Measurements from ENCODE around the gene ZBTB21.

ZBTB21 gene

GRCh38 chr21:41977034-41977950 is 32.9 kb downstream of the ZBTB21 start:
- DNase-seq: no peak
- Histone ChIP-seq H3K4me2 (ENCODE audit: low read length) (no peak overlapping the region), H3K27ac (ENCODE audit: low read depth, low read length) (no peak overlapping the region), H3K27me3 (ENCODE audit: insufficient read depth, low read length, poor library complexity) (no peaks in the 10 kb centered on the region), H3K9ac (ENCODE audit: low read length) (no peak overlapping the region), H3K56ac (ENCODE audit: low read length) (no peak overlapping the region), H4K8ac (ENCODE audit: low read depth, low read length) (no peak overlapping the region), H2BK15ac (replicated peaks; ENCODE audit: low read depth) (no peak overlapping the region), H2BK120ac (ENCODE audit: low read depth, low read length) (no peak overlapping the region), H3K4me1 (ENCODE audit: control insufficient read depth, low read depth, low read length) (no peaks in the 10 kb centered on the region), H3K23ac (ENCODE audit: low read length) (no peak overlapping the region), H3K79me1 (ENCODE audit: low read length) (no peaks in the 10 kb centered on the region), H2BK5ac (ENCODE audit: low read length) (no peak overlapping the region), H3K36me3 (ENCODE audit: control insufficient read depth, insufficient read depth, low read length) (no peaks in the 10 kb centered on the region), H2AK5ac (ENCODE audit: low read length) (no peak overlapping the region), H3K18ac (ENCODE audit: low read length) (no peak overlapping the region), H4K5ac (ENCODE audit: low read length) (no peak overlapping the region), H3K4me3 (ENCODE audit: low read length) (no peak overlapping the region), H3K79me2 (ENCODE audit: control insufficient read depth, insufficient read depth, low read length) (no peaks in the 10 kb centered on the region), H3K4ac (ENCODE audit: low read depth, low read length) (no peak overlapping the region)
- no CpG with 5 or more reads among the region's 17 CpGs for WGBS (ENCODE audit: extremely low coverage, insufficient coverage, low lambda C conversion rate)

GRCh38 chr21:41976611-41977010 is 33.5 kb downstream of the ZBTB21 start:
- no peak overlapping the region for H3K18ac ChIP-seq (ENCODE audit: low read length)
- no peak overlapping the region for H4K8ac ChIP-seq (ENCODE audit: low read depth, low read length)
- no peak overlapping the region for H3K9ac ChIP-seq (ENCODE audit: low read length)
- no peak overlapping the region for H2BK120ac ChIP-seq (ENCODE audit: low read depth, low read length)
- no peak overlapping the region for H3K4me2 ChIP-seq (ENCODE audit: low read length)
- WGBS (ENCODE audit: extremely low coverage, insufficient coverage, low lambda C conversion rate): no CpG with 5 or more reads among the region's 8 CpGs
- H3K4me3 ChIP-seq (ENCODE audit: low read length): no peak overlapping the region
- no peak overlapping the region for H2AK5ac ChIP-seq (ENCODE audit: low read length)
- H3K23ac ChIP-seq (ENCODE audit: low read length): no peak overlapping the region
- no peak overlapping the region for H3K27ac ChIP-seq (ENCODE audit: low read depth, low read length)
- H3K56ac ChIP-seq (ENCODE audit: low read length): no peak overlapping the region
- no peaks in the 10 kb centered on the region for H3K27me3 ChIP-seq (ENCODE audit: insufficient read depth, low read length, poor library complexity)
- no peak overlapping the region for H2BK15ac ChIP-seq (replicated peaks; ENCODE audit: low read depth)
- no peak for DNase-seq
- no peak overlapping the region for H4K5ac ChIP-seq (ENCODE audit: low read length)
- H3K79me2 ChIP-seq (ENCODE audit: control insufficient read depth, insufficient read depth, low read length): no peaks in the 10 kb centered on the region
- no peaks in the 10 kb centered on the region for H3K4me1 ChIP-seq (ENCODE audit: control insufficient read depth, low read depth, low read length)
- H3K4ac ChIP-seq (ENCODE audit: low read depth, low read length): no peak overlapping the region
- no peaks in the 10 kb centered on the region for H3K79me1 ChIP-seq (ENCODE audit: low read length)
- no peaks in the 10 kb centered on the region for H3K36me3 ChIP-seq (ENCODE audit: control insufficient read depth, insufficient read depth, low read length)
- no peak overlapping the region for H2BK5ac ChIP-seq (ENCODE audit: low read length)

DNA sequence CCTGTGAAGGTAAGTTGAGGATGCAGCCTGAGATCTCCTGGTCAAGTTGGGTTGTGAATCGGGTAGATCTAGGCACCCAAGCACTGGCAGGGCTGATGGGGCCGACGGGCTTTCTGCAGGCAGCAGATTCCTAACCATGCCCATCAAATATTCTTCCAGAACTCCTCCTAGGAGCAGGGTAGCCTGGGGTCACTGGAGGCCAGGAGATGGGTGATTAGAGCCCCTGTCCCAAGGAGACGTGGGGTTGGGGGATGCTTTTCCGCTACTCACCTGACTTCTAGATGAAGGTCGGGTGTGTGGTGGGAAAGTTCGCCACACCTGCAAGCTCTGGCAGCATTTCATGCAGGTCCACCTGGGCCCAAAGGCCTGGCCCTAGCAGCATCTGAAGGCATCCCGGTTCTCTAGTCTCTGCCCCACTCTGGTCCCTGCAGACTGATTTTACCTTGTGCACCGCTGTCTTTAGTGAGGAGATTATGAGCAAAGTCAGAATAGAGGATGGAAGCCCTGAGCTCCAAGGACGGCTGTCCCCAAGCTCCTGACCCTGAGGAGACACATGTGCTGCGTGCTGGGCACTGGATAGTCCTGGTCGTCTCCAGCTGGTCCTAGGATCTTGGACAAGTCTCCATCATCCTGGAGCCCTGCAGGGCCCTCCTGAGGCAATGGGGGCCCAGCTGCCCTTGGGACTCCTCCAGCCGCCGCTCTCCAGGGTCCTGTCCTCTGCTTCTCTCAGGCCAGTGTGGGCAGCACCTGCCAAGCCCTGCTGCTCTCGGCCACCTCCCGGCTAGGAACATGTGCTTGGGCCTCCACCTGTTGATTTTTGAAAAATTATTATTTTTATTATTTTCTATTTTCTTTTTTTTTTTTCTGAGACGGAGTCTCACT is 34.5 kb downstream of the ZBTB21 start:
- H3K4me3 ChIP-seq (ENCODE audit: low read length): no peak overlapping the region
- no peak overlapping the region for H2BK120ac ChIP-seq (ENCODE audit: low read depth, low read length)
- no peaks in the 10 kb centered on the region for H3K27me3 ChIP-seq (ENCODE audit: insufficient read depth, low read length, poor library complexity)
- H3K79me2 ChIP-seq (ENCODE audit: control insufficient read depth, insufficient read depth, low read length): no peaks in the 10 kb centered on the region
- H2BK15ac ChIP-seq (replicated peaks; ENCODE audit: low read depth): no peak overlapping the region
- peak; percentile 16 for DNase-seq
- H3K18ac ChIP-seq (ENCODE audit: low read length): no peak overlapping the region
- no peaks in the 10 kb centered on the region for H3K4me1 ChIP-seq (ENCODE audit: control insufficient read depth, low read depth, low read length)
- H4K8ac ChIP-seq (ENCODE audit: low read depth, low read length): no peak overlapping the region
- no peaks in the 10 kb centered on the region for H3K36me3 ChIP-seq (ENCODE audit: control insufficient read depth, insufficient read depth, low read length)
- WGBS (ENCODE audit: extremely low coverage, insufficient coverage, low lambda C conversion rate): no CpG with 5 or more reads among the region's 17 CpGs
- no peak overlapping the region for H3K4me2 ChIP-seq (ENCODE audit: low read length)
- H4K5ac ChIP-seq (ENCODE audit: low read length): no peak overlapping the region
- no peak overlapping the region for H2BK5ac ChIP-seq (ENCODE audit: low read length)
- no peaks in the 10 kb centered on the region for H3K79me1 ChIP-seq (ENCODE audit: low read length)
- H3K56ac ChIP-seq (ENCODE audit: low read length): no peak overlapping the region
- H3K23ac ChIP-seq (ENCODE audit: low read length): no peak overlapping the region
- H3K27ac ChIP-seq (ENCODE audit: low read depth, low read length): no peak overlapping the region
- no peak overlapping the region for H3K9ac ChIP-seq (ENCODE audit: low read length)
- H2AK5ac ChIP-seq (ENCODE audit: low read length): no peak overlapping the region
- no peak overlapping the region for H3K4ac ChIP-seq (ENCODE audit: low read depth, low read length)

- Histone ChIP-seq H3K4me1 (ENCODE audit: control insufficient read depth, low read depth, low read length) (no peaks in the 10 kb centered on the region), H2BK15ac (replicated peaks; ENCODE audit: low read depth) (no peak overlapping the region), H3K9ac (ENCODE audit: low read length) (no peak overlapping the region), H2BK5ac (ENCODE audit: low read length) (no peak overlapping the region), H2AK5ac (ENCODE audit: low read length) (no peak overlapping the region), H4K5ac (ENCODE audit: low read length) (no peak overlapping the region), H3K4me2 (ENCODE audit: low read length) (no peak overlapping the region), H4K8ac (ENCODE audit: low read depth, low read length) (no peak overlapping the region), H3K56ac (ENCODE audit: low read length) (no peak overlapping the region), H3K23ac (ENCODE audit: low read length) (no peak overlapping the region), H3K4me3 (ENCODE audit: low read length) (no peak overlapping the region), H3K79me1 (ENCODE audit: low read length) (no peaks in the 10 kb centered on the region), H3K79me2 (ENCODE audit: control insufficient read depth, insufficient read depth, low read length) (no peaks in the 10 kb centered on the region), H3K27me3 (ENCODE audit: insufficient read depth, low read length, poor library complexity) (no peaks in the 10 kb centered on the region), H3K4ac (ENCODE audit: low read depth, low read length) (no peak overlapping the region), H3K27ac (ENCODE audit: low read depth, low read length) (no peak overlapping the region), H3K18ac (ENCODE audit: low read length) (no peak overlapping the region), H2BK120ac (ENCODE audit: low read depth, low read length) (no peak overlapping the region), H3K36me3 (ENCODE audit: control insufficient read depth, insufficient read depth, low read length) (no peaks in the 10 kb centered on the region)
- no peak for DNase-seq
- no CpG with 5 or more reads among the region's 4 CpGs for WGBS (ENCODE audit: extremely low coverage, insufficient coverage, low lambda C conversion rate)
These were observed 35.5 kb downstream of the ZBTB21 start for GRCh38 chr21:41974752-41975053.

- Histone ChIP-seq H3K4ac (ENCODE audit: low read depth, low read length) (no peak overlapping the region), H3K4me3 (ENCODE audit: low read length) (no peak overlapping the region), H4K8ac (ENCODE audit: low read depth, low read length) (no peak overlapping the region), H3K9ac (ENCODE audit: low read length) (no peak overlapping the region), H3K56ac (ENCODE audit: low read length) (no peak overlapping the region), H4K5ac (ENCODE audit: low read length) (no peak overlapping the region), H3K18ac (ENCODE audit: low read length) (no peak overlapping the region), H2BK120ac (ENCODE audit: low read depth, low read length) (no peak overlapping the region), H3K79me2 (ENCODE audit: control insufficient read depth, insufficient read depth, low read length) (no peaks in the 10 kb centered on the region), H3K27me3 (ENCODE audit: insufficient read depth, low read length, poor library complexity) (no peaks in the 10 kb centered on the region), H2AK5ac (ENCODE audit: low read length) (no peak overlapping the region), H3K4me2 (ENCODE audit: low read length) (no peak overlapping the region), H3K27ac (ENCODE audit: low read depth, low read length) (no peak overlapping the region), H2BK5ac (ENCODE audit: low read length) (no peak overlapping the region), H3K36me3 (ENCODE audit: control insufficient read depth, insufficient read depth, low read length) (no peaks in the 10 kb centered on the region), H3K23ac (ENCODE audit: low read length) (no peak overlapping the region), H3K4me1 (ENCODE audit: control insufficient read depth, low read depth, low read length) (no peaks in the 10 kb centered on the region), H2BK15ac (replicated peaks; ENCODE audit: low read depth) (no peak overlapping the region), H3K79me1 (ENCODE audit: low read length) (no peaks in the 10 kb centered on the region)
- DNase-seq: peak; percentile 85
- WGBS (ENCODE audit: extremely low coverage, insufficient coverage, low lambda C conversion rate): no CpG with 5 or more reads among the region's 14 CpGs
These were observed 36.1 kb downstream of the ZBTB21 start for GRCh38 chr21:41973861-41974751.

Measured in mesendoderm (in vitro differentiated cells).